T-helper 2 cell treated with Interferon-gamma antibody and Interleukin-4, amounts not matched to agents 5 μg/mL and 100 μg/mL, for 36 hours (primary cell): ENCODE data around the gene LMTK3.
"Not testable (repeated sequence)": the region's sequence is repeated elsewhere in the genome, so short reads cannot be mapped to it uniquely, and the experiment has no call there.

ENCODE experiments used
- DNase-seq: peaks from one replicate; pipeline ENCODE4 v3.0.0; 2021; ENCODE audit warnings: low spot score
- H3K27ac Mint-ChIP-seq: one replicate; pipeline ENCODE4 v1.8.0; 2021; ENCODE audit warnings: mild to moderate bottlenecking, mixed read lengths
- H3K27me3 Mint-ChIP-seq: one replicate; pipeline ENCODE4 v1.8.0; 2021; ENCODE audit warnings: low read depth, mixed read lengths
- H3K36me3 Mint-ChIP-seq: one replicate; pipeline ENCODE4 v1.8.0; 2021; ENCODE audit warnings: low read depth, mixed read lengths
- H3K4me1 Mint-ChIP-seq: one replicate; pipeline ENCODE4 v1.8.0; 2021; ENCODE audit warnings: low read depth, mixed read lengths
- H3K4me3 Mint-ChIP-seq: one replicate; pipeline ENCODE4 v1.8.0; 2022; ENCODE audit warnings: mild to moderate bottlenecking, moderate library complexity, mixed read lengths
- H3K9me3 Mint-ChIP-seq: one replicate; pipeline ENCODE4 v1.8.0; 2021; ENCODE audit warnings: mixed read lengths

LMTK3 gene

GRCh38 chr19:48524732-48525131 is 13.1 kb upstream of the LMTK3 start:
- Mint-ChIP-seq H3K27me3 (no peaks in the 10 kb centered on the region), H3K4me3 (no peak overlapping the region), H3K36me3 (peaks cover 2% of the 10 kb centered on the region)

GRCh38 chr19:48524221-48524620 is 12.6 kb upstream of the LMTK3 start:
- H3K4me1 Mint-ChIP-seq, result no peaks in the 10 kb centered on the region
- H3K9me3 Mint-ChIP-seq, result peaks cover 23% of the 10 kb centered on the region
- no peak overlapping the region for H3K27ac Mint-ChIP-seq
- H3K4me3 Mint-ChIP-seq, result no peak overlapping the region
- no peaks in the 10 kb centered on the region for H3K27me3 Mint-ChIP-seq
- peaks cover 2% of the 10 kb centered on the region for H3K36me3 Mint-ChIP-seq
- no peak for DNase-seq

More at GRCh38 chr19:48524732-48525131, 13.1 kb upstream of the LMTK3 start:
- Mint-ChIP-seq H3K27ac (no peak overlapping the region), H3K9me3 (peaks cover 23% of the 10 kb centered on the region), H3K4me1 (no peaks in the 10 kb centered on the region)
- DNase-seq, result no peak

- H3K9me3 Mint-ChIP-seq, result peaks cover 5% of the 10 kb centered on the region
- no peak overlapping the region for H3K4me3 Mint-ChIP-seq
- no peaks in the 10 kb centered on the region for H3K27me3 Mint-ChIP-seq
- no peaks in the 10 kb centered on the region for H3K4me1 Mint-ChIP-seq
- H3K27ac Mint-ChIP-seq, result no peak overlapping the region
- DNase-seq, result no peak
- H3K36me3 Mint-ChIP-seq, result no peaks in the 10 kb centered on the region
Measured at GRCh38 chr19:48520134-48520533, 8.5 kb upstream of the LMTK3 start.

GRCh38 chr19:48519426-48519825 is 7.8 kb upstream of the LMTK3 start:
- H3K36me3 Mint-ChIP-seq, H3K4me3 Mint-ChIP-seq, H3K9me3 Mint-ChIP-seq, H3K4me1 Mint-ChIP-seq, H3K27me3 Mint-ChIP-seq, DNase-seq, H3K27ac Mint-ChIP-seq: not testable (repeated sequence)

GRCh38 chr19:48518207-48518606 is 6.6 kb upstream of the LMTK3 start:
- Mint-ChIP-seq H3K4me1 (peaks cover 2% of the 10 kb centered on the region), H3K9me3 (no peaks in the 10 kb centered on the region), H3K36me3 (no peaks in the 10 kb centered on the region), H3K27me3 (no peaks in the 10 kb centered on the region), H3K4me3 (no peak overlapping the region), H3K27ac (no peak overlapping the region)
- DNase-seq, result no peak

- H3K9me3 Mint-ChIP-seq, result no peaks in the 10 kb centered on the region
- H3K36me3 Mint-ChIP-seq, result no peaks in the 10 kb centered on the region
- H3K4me3 Mint-ChIP-seq, result no peak overlapping the region
- H3K4me1 Mint-ChIP-seq, result peaks cover 2% of the 10 kb centered on the region
- no peak overlapping the region for H3K27ac Mint-ChIP-seq
- DNase-seq, result no peak
- no peaks in the 10 kb centered on the region for H3K27me3 Mint-ChIP-seq
Measured at GRCh38 chr19:48516536-48516935, 4.9 kb upstream of the LMTK3 start.

DNA sequence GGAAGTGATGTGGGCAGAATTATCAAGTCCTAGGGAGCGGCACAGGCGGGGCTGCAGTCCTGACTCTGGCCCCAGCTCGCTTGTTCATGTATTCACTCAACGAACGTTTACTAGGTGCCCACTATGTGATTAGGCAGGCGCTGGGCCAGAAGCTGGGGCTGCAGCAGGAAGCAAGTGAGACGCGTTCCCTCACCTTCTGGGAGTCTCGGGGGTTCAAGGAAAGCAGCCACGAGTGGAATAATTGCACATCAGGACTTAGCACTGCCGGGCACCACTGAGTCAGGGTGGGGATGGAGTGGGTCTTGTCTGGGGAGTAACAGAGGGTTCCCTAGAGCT is 2.5 kb upstream of the LMTK3 start:
- Mint-ChIP-seq H3K27ac (peak overlapping the region; percentile 64), H3K4me3 (no peak overlapping the region)

DNA sequence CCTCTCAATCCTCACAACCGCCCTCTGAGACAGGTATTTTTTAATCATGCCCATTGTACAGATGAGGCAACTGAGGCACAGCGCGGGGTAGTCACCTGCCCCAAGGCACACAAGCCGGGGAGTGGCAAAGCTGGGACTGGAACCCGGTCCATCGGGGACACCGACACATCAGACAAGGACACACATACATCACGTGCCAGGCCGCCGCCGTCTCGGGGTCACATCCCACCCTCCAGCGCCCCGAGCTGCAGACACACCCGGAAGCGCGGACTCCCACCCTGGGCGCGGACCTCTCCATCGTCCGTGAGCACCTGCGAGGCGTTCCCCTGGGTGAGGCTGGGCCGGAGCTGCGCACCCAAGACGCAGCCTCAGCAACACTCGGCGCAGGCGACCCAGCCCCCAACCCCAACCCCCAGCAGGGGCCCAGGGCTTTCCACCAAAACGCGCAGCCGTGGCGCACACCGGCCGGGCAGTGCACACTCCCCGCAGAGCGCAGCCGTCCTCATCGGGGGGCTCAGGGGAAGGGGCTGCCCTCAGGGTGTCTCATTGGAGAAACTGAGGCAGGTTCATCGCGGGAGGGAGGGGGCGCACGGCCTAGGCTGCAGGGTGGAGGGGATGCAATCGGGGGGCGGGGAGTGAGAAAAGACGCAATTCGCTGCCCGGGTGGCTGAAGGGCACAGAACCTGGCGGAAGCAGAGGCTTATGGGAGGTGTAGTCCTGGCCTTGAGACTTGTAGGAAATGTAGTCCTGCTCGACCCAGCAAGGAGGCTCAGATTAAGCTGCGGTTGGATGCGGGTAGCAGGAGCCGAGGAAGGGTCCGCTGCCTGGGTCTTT is 1.9 kb upstream of the LMTK3 start:
- Mint-ChIP-seq H3K4me1 (peaks cover 7% of the 10 kb centered on the region), H3K4me3 (no peak overlapping the region), H3K36me3 (no peaks in the 10 kb centered on the region), H3K27ac (peak overlapping the region; percentile 64), H3K9me3 (no peaks in the 10 kb centered on the region), H3K27me3 (no peaks in the 10 kb centered on the region)
- peak; percentile 74 for DNase-seq

More for the DNA sequence above, 2.5 kb upstream of the LMTK3 start:
- DNase-seq, result no peak
- no peaks in the 10 kb centered on the region for H3K36me3 Mint-ChIP-seq
- no peaks in the 10 kb centered on the region for H3K27me3 Mint-ChIP-seq
- H3K4me1 Mint-ChIP-seq, result peaks cover 7% of the 10 kb centered on the region
- H3K9me3 Mint-ChIP-seq, result no peaks in the 10 kb centered on the region

- no peak overlapping the region for H3K4me3 Mint-ChIP-seq
- no peak for DNase-seq
- H3K27me3 Mint-ChIP-seq, result no peaks in the 10 kb centered on the region
- no peak overlapping the region for H3K27ac Mint-ChIP-seq
- H3K36me3 Mint-ChIP-seq, result no peaks in the 10 kb centered on the region
- peaks cover 7% of the 10 kb centered on the region for H3K4me1 Mint-ChIP-seq
- H3K9me3 Mint-ChIP-seq, result no peaks in the 10 kb centered on the region
Measured at GRCh38 chr19:48512504-48513288, 1.1 kb upstream of the LMTK3 start.

DNA sequence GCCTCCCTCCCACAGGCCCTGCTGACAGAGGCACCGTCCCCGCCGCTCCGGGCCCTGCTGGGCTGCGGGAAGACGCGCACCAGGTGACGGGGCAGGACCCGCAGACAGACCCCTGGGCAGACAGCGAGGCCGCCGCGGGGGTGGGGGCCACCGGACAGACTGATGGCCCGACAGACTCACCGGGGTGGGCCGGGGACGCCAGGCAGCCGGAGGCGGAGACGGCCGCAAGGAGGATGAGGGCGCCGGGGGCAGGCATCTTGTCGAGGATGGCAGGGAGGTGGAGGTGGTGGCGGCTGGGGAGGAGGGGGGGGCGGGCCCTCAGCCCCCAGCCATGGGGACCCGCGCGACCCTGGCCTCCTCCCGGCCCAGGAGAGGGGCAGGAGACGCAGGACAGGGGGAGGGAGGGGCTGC is 309 bp downstream of the LMTK3 start:
- Mint-ChIP-seq H3K9me3 (no peaks in the 10 kb centered on the region), H3K36me3 (no peaks in the 10 kb centered on the region), H3K27ac (no peak overlapping the region), H3K4me1 (peaks cover 7% of the 10 kb centered on the region), H3K4me3 (no peak overlapping the region), H3K27me3 (no peaks in the 10 kb centered on the region)
- DNase-seq, result no peak

DNA sequence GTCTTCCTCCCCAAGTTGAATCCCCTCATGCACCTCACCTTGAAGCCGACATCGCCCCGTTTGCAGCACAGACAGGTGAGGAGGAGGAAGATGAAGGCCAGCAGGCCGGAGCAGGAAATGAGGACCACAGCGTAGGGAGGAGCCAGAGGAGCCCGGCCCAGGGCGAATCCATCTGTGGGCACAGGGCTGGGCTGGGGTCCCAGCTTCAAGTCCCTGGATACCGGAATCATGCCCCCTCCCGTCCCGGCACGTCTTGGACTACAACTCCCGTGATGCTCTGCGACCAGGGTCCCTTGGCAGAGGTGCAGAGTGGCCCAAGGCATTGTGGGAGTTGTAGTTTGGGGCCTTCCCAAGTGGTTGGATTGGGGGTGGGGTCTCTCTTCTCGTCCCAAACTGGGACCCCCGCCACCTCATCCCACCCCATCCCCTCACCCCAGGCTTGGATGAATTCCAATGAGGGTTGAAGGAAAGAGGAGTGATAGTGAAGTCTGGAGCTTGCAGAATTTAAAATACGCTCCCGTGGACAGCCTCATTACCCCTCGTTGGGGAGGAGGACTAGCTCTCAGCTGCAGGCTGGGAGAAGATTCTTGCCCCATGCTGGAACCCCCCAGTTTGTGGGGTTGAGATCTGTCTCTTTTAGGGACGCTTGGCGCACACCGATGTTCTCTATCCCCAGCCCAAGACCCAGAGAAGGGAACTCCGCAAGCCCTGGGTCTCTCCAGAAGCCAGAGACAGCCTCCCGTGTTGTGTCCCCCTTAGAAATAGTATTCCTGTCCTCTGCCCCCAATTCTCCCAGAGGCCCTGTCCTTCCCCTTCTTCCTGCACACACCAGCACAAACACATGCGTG is 990 bp downstream of the LMTK3 start:
- Mint-ChIP-seq H3K4me3 (peak overlapping the region; percentile 86), H3K27me3 (no peaks in the 10 kb centered on the region), H3K36me3 (no peaks in the 10 kb centered on the region), H3K27ac (no peak overlapping the region), H3K4me1 (peaks cover 7% of the 10 kb centered on the region), H3K9me3 (no peaks in the 10 kb centered on the region)
- peak; percentile 63 for DNase-seq

DNA sequence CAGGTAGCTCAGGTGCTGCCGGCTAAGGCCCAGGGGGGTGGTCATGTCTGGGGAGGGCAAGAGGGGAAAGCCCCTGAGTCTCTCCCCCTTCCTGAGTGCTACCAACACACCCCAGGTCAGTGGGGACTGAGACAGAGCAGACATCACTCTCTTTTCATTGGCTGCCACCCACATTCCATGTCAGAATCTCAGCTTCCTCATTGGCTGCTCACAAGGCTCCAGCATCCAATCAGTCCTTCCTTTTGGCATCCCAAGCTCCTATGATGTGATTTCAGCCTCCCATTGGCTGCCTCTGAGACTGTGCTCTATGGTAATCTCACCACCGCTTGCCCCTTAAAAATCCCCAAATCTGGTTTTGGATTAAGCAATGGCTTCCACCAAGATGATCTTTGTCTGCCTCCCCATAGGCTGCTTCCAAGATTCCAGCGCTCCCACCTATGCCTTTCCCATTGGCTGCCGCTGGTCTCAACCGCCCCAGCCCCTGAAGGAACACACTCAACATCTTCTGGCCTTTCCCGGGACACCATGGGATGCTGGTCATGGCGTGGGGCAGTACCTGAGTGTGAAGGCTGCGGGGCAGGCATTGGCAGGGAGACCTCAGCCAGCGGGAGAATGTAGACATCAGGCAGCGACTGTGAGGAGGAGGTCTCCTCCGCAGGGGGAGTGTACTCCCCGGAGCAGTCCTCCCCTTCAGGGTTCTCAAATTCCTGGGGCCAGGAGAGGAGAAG is 2.0 kb downstream of the LMTK3 start:
- H3K4me1 Mint-ChIP-seq, result peaks cover 7% of the 10 kb centered on the region
- no peaks in the 10 kb centered on the region for H3K36me3 Mint-ChIP-seq
- no peak overlapping the region for H3K27ac Mint-ChIP-seq
- no peaks in the 10 kb centered on the region for H3K9me3 Mint-ChIP-seq
- no peaks in the 10 kb centered on the region for H3K27me3 Mint-ChIP-seq
- H3K4me3 Mint-ChIP-seq, result no peak overlapping the region
- DNase-seq, result no peak

- no peaks in the 10 kb centered on the region for H3K27me3 Mint-ChIP-seq
- no peaks in the 10 kb centered on the region for H3K36me3 Mint-ChIP-seq
- no peaks in the 10 kb centered on the region for H3K9me3 Mint-ChIP-seq
- no peak for DNase-seq
- peaks cover 6% of the 10 kb centered on the region for H3K4me1 Mint-ChIP-seq
- no peak overlapping the region for H3K4me3 Mint-ChIP-seq
- no peak overlapping the region for H3K27ac Mint-ChIP-seq
Measured at GRCh38 chr19:48508729-48509411, 2.8 kb downstream of the LMTK3 start.
